ENCODE results near the gene ETV6. TPM values are rescaled to one million over a fixed set of nuclear protein-coding genes. Genes with fewer than 3 reads are reported as not detected.

Gene ETV6
- total and polyA plus RNA-seq, 2 of the 8 experiments (the other 6 are each of a cell fraction or from before 2014, with no cell fraction given): 5.5 to 23.9 TPM

- H3K27ac ChIP-seq (ENCODE audit: low read depth, low read length): no peak overlapping the region
- no peaks in the 10 kb centered on the region for H3K23me2 ChIP-seq (ENCODE audit: low read depth, low read length)
- peaks cover 0 to 4% of the 10 kb centered on the region in 2 experiments; a peak in 1 of 4 replicates for H3K9me3 ChIP-seq (ENCODE audit: insufficient read depth in 2 of 2, low read depth in 1 of 2, low read length in 1 of 2)
- H4K5ac ChIP-seq (ENCODE audit: insufficient read length, low read depth, low read length): no peak overlapping the region
- POLR2A ChIA-PET (ENCODE audit: partially characterized antibody): no interaction called here
- H2BK15ac ChIP-seq (ENCODE audit: low read length): no peak overlapping the region
- no peak overlapping the region for H2BK120ac ChIP-seq (replicated peaks; ENCODE audit: low read depth, low read length)
- H3K14ac ChIP-seq (ENCODE audit: insufficient read length): no peak overlapping the region
- no peak overlapping the region for H4K91ac ChIP-seq (replicated peaks; ENCODE audit: insufficient read length, low read length)
- H3K27me3 ChIP-seq (replicated peaks in 1 of 4; ENCODE audit: control insufficient read depth in 3 of 4, extremely low read depth in 1 of 4, insufficient read depth in 3 of 4, low read length in 3 of 4): no peaks in the 10 kb centered on the region
- H2AFZ ChIP-seq (ENCODE audit: low read length): no peak overlapping the region
- no peaks in the 10 kb centered on the region for H3K79me1 ChIP-seq (ENCODE audit: low read depth, low read length)
- H2AK5ac ChIP-seq (ENCODE audit: low read depth, low read length): no peak overlapping the region
- no peak for DNase-seq (ENCODE audit: low read depth in 1 of 2, low spot score in 2 of 2)
- no peak overlapping the region for H2BK20ac ChIP-seq (ENCODE audit: low read length)
- no peak overlapping the region for H3K4me3 ChIP-seq (ENCODE audit: extremely low read depth in 1 of 4, insufficient read depth in 2 of 4, low read depth in 3 of 4, low read length in 4 of 4)
- peaks cover 0 to 12% (median 1%) of the 10 kb centered on the region in 4 experiments; a peak in 4 of 7 replicates for H3K4me1 ChIP-seq (replicated peaks in 1 of 4; ENCODE audit: control insufficient read depth in 3 of 4, insufficient read depth in 4 of 4, low read length in 3 of 4)
- no peak overlapping the region for H3K18ac ChIP-seq (ENCODE audit: extremely low read depth, low read length)
- no peak for FAIRE-seq
- H3K4ac ChIP-seq (replicated peaks; ENCODE audit: insufficient read length, low read depth, low read length): no peak overlapping the region
- H3K4me2 ChIP-seq (ENCODE audit: insufficient read depth in 1 of 2, low read depth in 2 of 2, low read length in 2 of 2): no peak overlapping the region
- no peak overlapping the region for H3K56ac ChIP-seq (replicated peaks; ENCODE audit: insufficient read length, low read depth, low read length)
- H3K9ac ChIP-seq (replicated peaks in 1 of 4; ENCODE audit: extremely low read depth in 1 of 4, low read depth in 3 of 4, low read length in 3 of 4): no peak overlapping the region
- H3K79me2 ChIP-seq (ENCODE audit: control insufficient read depth in 1 of 2, insufficient read depth in 2 of 2, low read length in 2 of 2): no peaks in the 10 kb centered on the region
- WGBS, 2 experiments (ENCODE audit: extremely low coverage in 1 of 2, insufficient coverage in 1 of 2, insufficient read length in 1 of 2, insufficient replicate concordance in 2 of 2, low coverage in 1 of 2, low lambda C conversion rate in 2 of 2, missing lambda C conversion rate in 1 of 2): 70% methylated on average over 5 of the region's 5 CpGs; no CpG with 5 or more reads in 1 of the 2 experiments
- no peak overlapping the region for H3K23ac ChIP-seq (ENCODE audit: insufficient read length)
- peaks cover 0 to 3% (median 1%) of the 10 kb centered on the region in 4 experiments; a peak in 1 of 8 replicates for H3K36me3 ChIP-seq (ENCODE audit: control insufficient read depth in 2 of 4, insufficient read depth in 4 of 4, low read length in 3 of 4)
- CTCF ChIA-PET (ENCODE audit: partially characterized antibody): interaction anchor here (0.6 to 1.5 kb wide), 2 partner anchors 12 to 283 kb away, joined by 4 to 6 read pairs; no protein-coding TSS in a partner anchor
- H4K8ac ChIP-seq (ENCODE audit: extremely low read depth, insufficient read depth, low read length): no peak overlapping the region
- no peak overlapping the region for H2BK5ac ChIP-seq (ENCODE audit: low read depth, low read length)
- H2BK12ac ChIP-seq (ENCODE audit: low read depth, low read length): no peak overlapping the region
- no peaks in the 10 kb centered on the region for H4K20me1 ChIP-seq (replicated peaks in 1 of 2; ENCODE audit: control insufficient read depth in 1 of 2, insufficient read depth in 2 of 2, low read length in 2 of 2)
- TF ChIP-seq MAFK (IDR thresholded peaks at IDR 0.05; ENCODE audit: low read depth, low read length) (no peak), CBX8 (IDR thresholded peaks at IDR 0.05; ENCODE audit: borderline replicate concordance, low read depth, low read length) (no peak), JUND (IDR thresholded peaks at IDR 0.05; ENCODE audit: low read length) (no peak), CREB1 (IDR thresholded peaks at IDR 0.05) (no peak), SP1 (IDR thresholded peaks at IDR 0.05; ENCODE audit: low read depth, low read length) (no peak), NANOG (IDR thresholded peaks at IDR 0.05; ENCODE audit: insufficient read depth, low read depth, low read length, poor library complexity, severe bottlenecking) (no peak), CBX5 (IDR thresholded peaks at IDR 0.05; ENCODE audit: low read depth, low read length) (no peak), TAF7 (optimal IDR thresholded peaks at IDR 0.05; ENCODE audit: borderline replicate concordance, low read depth, low read length) (no peak), BCL11A (IDR thresholded peaks at IDR 0.05; ENCODE audit: low read depth in 2 of 2, low read length in 2 of 2) (no peak), KDM1A (IDR thresholded peaks at IDR 0.05; ENCODE audit: borderline replicate concordance, low read length) (no peak), RBBP5 (IDR thresholded peaks at IDR 0.05; ENCODE audit: borderline replicate concordance, low read depth, low read length) (no peak), EZH2 (IDR thresholded peaks at IDR 0.05; ENCODE audit: low read depth, low read length, severe bottlenecking) (no peak), SIN3A (conservative IDR thresholded peaks at IDR 0.05 in 1 of 2, IDR thresholded peaks at IDR 0.05 in 1 of 2; ENCODE audit: low read depth in 1 of 2, low read length in 2 of 2) (no peak), SIX5 (IDR thresholded peaks at IDR 0.05; ENCODE audit: low read depth, low read length) (no peak), GTF2F1 (IDR thresholded peaks at IDR 0.05; ENCODE audit: borderline replicate concordance, low read depth, low read length) (no peak)
Observed at GRCh38 chr12:11862798-11863197, 213.3 kb downstream of the ETV6 start.

Data from H1 (cell line).